MM.1S (cell line): ENCODE measurements around the gene PRKAG3.

Source experiments
- DNase-seq: peaks from one replicate; pipeline ENCODE4 v3.0.0-alpha.2; 2015
- H2AFZ ChIP-seq: fragments of 300-600 bp; sonication (generic); 2 replicates; pipeline ENCODE4 v1.6.0; 2016; ENCODE audit warnings: antibody characterized with exemption, low read length
- H3F3A ChIP-seq: fragments of 300-600 bp; sonication (generic); 2 replicates; pipeline ENCODE4 v1.6.1; 2016; ENCODE audit warnings: mild to moderate bottlenecking, antibody characterized with exemption, low read length, moderate library complexity, mixed read lengths; ENCODE audit not compliant: insufficient read depth
- H3K27ac ChIP-seq: fragments of 300-600 bp; sonication (generic); 2 replicates; pipeline ENCODE4 v1.5.1; 2016; ENCODE audit warnings: mild to moderate bottlenecking, low read length
- H3K27me3 ChIP-seq: fragments of 300-600 bp; sonication (generic); replicated peaks from 2 replicates; pipeline ENCODE4 v1.6.0; 2016; ENCODE audit warnings: low read length; ENCODE audit not compliant: insufficient read depth
- H3K36me3 ChIP-seq: fragments of 300-600 bp; sonication (generic); replicated peaks from 2 replicates; pipeline ENCODE4 v1.6.1; 2016; ENCODE audit warnings: mild to moderate bottlenecking, low read length, mixed read lengths; ENCODE audit not compliant: insufficient read depth
- H3K4me1 ChIP-seq: fragments of 300-600 bp; sonication (generic); 2 replicates; pipeline ENCODE4 v1.6.1; 2016; ENCODE audit warnings: low read length, mixed read lengths
- H3K4me2 ChIP-seq: fragments of 300-600 bp; sonication (generic); 2 replicates; pipeline ENCODE4 v1.6.0; 2016; ENCODE audit warnings: low read depth, low read length
- H3K4me3 ChIP-seq: fragments of 300-600 bp; sonication (generic); 2 replicates; pipeline ENCODE4 v1.5.1; 2016; ENCODE audit warnings: low read length, mixed read lengths
- H3K79me2 ChIP-seq: fragments of 300-600 bp; sonication (generic); 2 replicates; pipeline ENCODE4 v1.6.1; 2016; ENCODE audit warnings: mixed run types, low read length, mixed read lengths
- H3K9ac ChIP-seq: fragments of 300-600 bp; sonication (generic); 2 replicates; pipeline ENCODE4 v1.6.1; 2016; ENCODE audit warnings: low read length, mixed read lengths
- H3K9me2 ChIP-seq: fragments of 300-600 bp; sonication (generic); replicated peaks from 2 replicates; pipeline ENCODE4 v1.6.1; 2016; ENCODE audit warnings: mild to moderate bottlenecking, low read length, mixed read lengths; ENCODE audit not compliant: insufficient read depth
- H3K9me3 ChIP-seq: fragments of 300-600 bp; sonication (generic); replicated peaks from 2 replicates; pipeline ENCODE4 v1.6.1; 2016; ENCODE audit warnings: mild to moderate bottlenecking, low read length, mixed read lengths; ENCODE audit not compliant: insufficient read depth
- H4K20me1 ChIP-seq: fragments of 300-600 bp; sonication (generic); 2 replicates; pipeline ENCODE4 v1.6.1; 2016; ENCODE audit warnings: mild to moderate bottlenecking, low read length, moderate library complexity, mixed read lengths; ENCODE audit not compliant: insufficient read depth
- EZH2 ChIP-seq: fragments of 300-600 bp; sonication (generic); optimal IDR thresholded peaks from 2 replicates; pipeline ENCODE3; 2017; ENCODE audit warnings: low read depth, mild to moderate bottlenecking, antibody characterized with exemption, low read length, mixed read lengths
- EZH2phosphoT487 ChIP-seq: fragments of 300-600 bp; sonication (generic); IDR thresholded peaks from 2 replicates; pipeline ENCODE4 v1.6.1; 2018; ENCODE audit warnings: antibody characterized with exemption, low read length
- TF ChIP-seq, protein P1 (sequence below): fragments of 300-600 bp; sonication (generic); IDR thresholded peaks from 2 replicates; pipeline ENCODE4 v1.5.1; 2016; ENCODE audit warnings: antibody characterized with exemption, low read length, mixed read lengths

The PRKAG3 gene

DNA sequence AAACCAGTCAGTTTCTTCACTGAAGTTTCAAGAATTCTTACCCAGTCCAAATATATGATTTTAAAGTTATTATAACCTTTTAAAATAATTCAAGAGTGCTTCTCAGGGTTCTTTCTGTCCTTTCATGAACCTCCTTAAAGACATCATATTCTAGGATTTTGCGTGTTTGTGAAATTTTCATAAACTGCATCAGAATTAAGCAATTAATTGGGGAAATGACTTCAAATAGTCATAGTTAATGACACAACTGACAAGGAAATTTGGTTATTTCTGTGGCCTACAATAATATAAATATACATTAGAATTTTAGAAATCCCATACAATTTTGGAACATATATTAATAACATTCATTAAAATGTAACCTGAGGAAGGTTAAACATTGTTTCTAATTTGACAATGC is 39.2 kb downstream of the PRKAG3 start:
- Histone ChIP-seq H3K4me3 (no peak overlapping the region), H3K9me2 (no peaks in the 10 kb centered on the region), H3K4me2 (no peak overlapping the region), H2AFZ (no peak overlapping the region), H3K27ac (no peak overlapping the region), H3K27me3 (no peaks in the 10 kb centered on the region), H3K4me1 (no peaks in the 10 kb centered on the region), H3K9me3 (no peaks in the 10 kb centered on the region), H3F3A (no peaks in the 10 kb centered on the region), H3K36me3 (no peaks in the 10 kb centered on the region), H3K79me2 (no peaks in the 10 kb centered on the region), H3K9ac (no peak overlapping the region), H4K20me1 (no peaks in the 10 kb centered on the region)
- DNase-seq, result no peak
- no peak for TF ChIP-seq EZH2phosphoT487
- no peak for TF ChIP-seq EZH2
- TF ChIP-seq, protein P1, sequence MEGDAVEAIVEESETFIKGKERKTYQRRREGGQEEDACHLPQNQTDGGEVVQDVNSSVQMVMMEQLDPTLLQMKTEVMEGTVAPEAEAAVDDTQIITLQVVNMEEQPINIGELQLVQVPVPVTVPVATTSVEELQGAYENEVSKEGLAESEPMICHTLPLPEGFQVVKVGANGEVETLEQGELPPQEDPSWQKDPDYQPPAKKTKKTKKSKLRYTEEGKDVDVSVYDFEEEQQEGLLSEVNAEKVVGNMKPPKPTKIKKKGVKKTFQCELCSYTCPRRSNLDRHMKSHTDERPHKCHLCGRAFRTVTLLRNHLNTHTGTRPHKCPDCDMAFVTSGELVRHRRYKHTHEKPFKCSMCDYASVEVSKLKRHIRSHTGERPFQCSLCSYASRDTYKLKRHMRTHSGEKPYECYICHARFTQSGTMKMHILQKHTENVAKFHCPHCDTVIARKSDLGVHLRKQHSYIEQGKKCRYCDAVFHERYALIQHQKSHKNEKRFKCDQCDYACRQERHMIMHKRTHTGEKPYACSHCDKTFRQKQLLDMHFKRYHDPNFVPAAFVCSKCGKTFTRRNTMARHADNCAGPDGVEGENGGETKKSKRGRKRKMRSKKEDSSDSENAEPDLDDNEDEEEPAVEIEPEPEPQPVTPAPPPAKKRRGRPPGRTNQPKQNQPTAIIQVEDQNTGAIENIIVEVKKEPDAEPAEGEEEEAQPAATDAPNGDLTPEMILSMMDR, result no peak

DNA sequence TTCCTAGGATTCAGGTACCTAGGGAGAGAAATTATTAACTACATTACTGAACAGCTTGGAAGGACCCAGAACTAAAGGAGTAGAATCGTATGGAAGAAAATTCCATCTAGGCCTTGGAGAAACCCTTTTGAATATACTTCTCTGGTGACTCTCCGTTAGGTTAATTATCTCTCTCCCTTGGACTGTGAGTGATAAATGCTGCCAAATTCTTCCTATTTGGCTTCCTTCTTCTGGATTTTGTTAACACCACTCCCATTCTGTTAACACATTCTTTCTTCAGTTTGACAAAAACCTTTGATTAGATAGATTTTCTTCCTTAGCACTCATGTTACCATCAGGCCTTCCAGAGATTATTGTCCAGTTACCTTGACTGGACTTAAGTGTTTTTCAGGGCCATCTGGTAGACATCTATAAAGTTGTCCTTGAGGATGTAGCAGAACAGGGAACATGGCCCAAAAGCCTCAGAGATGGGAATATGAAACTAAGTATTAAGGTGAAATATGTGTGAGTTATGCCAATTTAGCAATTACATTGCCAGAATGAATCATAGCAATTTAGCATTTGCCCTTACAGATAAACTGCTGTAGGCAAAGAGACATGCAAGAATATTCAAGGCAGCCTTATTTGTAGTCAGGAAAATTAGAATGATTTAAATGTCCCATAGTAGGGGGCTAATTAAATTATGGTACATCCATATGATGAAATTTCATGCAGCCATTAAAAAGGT is 42.9 kb downstream of the PRKAG3 start:
- Histone ChIP-seq H4K20me1 (no peaks in the 10 kb centered on the region), H3F3A (no peaks in the 10 kb centered on the region), H3K9me3 (no peaks in the 10 kb centered on the region), H3K4me2 (no peak overlapping the region), H3K36me3 (no peaks in the 10 kb centered on the region), H3K27me3 (no peaks in the 10 kb centered on the region), H3K4me1 (no peaks in the 10 kb centered on the region), H3K79me2 (no peaks in the 10 kb centered on the region), H3K9me2 (no peaks in the 10 kb centered on the region), H3K4me3 (no peak overlapping the region), H3K9ac (no peak overlapping the region), H2AFZ (no peak overlapping the region), H3K27ac (no peak overlapping the region)
- no peak for DNase-seq
- TF ChIP-seq EZH2phosphoT487 (no peak), EZH2 (no peak)
- TF ChIP-seq, protein P1, result no peak

GRCh38 chr2:218786133-218786532 is 45.5 kb downstream of the PRKAG3 start:
- Histone ChIP-seq H3K27ac (no peak overlapping the region), H3K9ac (no peak overlapping the region), H2AFZ (no peak overlapping the region), H3K79me2 (no peaks in the 10 kb centered on the region), H3K27me3 (no peaks in the 10 kb centered on the region), H3K36me3 (no peaks in the 10 kb centered on the region), H3K4me2 (no peak overlapping the region), H3K9me3 (no peaks in the 10 kb centered on the region), H3F3A (no peaks in the 10 kb centered on the region), H4K20me1 (no peaks in the 10 kb centered on the region), H3K9me2 (no peaks in the 10 kb centered on the region), H3K4me1 (no peaks in the 10 kb centered on the region), H3K4me3 (no peak overlapping the region)
- DNase-seq, result no peak
- no peak for TF ChIP-seq EZH2phosphoT487
- no peak for TF ChIP-seq EZH2
- TF ChIP-seq, protein P1, result no peak
